GM21447 (cell line): Measurements from ENCODE around the gene ARL14.

Experiments
- ATAC-seq: cut with Tn5 transposase; IDR thresholded peaks from one replicate; pipeline ENCODE4 v1.9.1; 2021; ENCODE audit not compliant: unreplicated experiment

The ARL14 gene

DNA sequence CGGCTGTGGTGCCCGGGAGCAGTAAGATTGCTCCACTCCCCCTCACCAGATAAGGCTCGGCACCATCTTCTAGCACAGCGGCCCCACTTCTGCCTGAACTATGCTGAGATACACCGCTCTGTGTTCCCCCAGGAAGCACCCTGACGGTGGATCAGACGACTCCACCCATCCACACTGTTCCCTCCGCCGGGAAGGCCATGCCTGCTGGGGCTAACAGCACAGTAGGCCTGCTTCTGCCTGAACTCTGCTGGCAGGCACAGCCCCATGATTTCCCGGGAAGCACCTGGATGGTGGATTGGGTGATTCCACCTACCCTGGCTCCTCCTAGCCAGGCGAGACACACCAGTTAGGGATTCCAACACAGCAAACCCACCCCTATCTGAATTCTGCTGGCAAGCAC, 42.8 kb downstream of the ARL14 start:
- no peak for ATAC-seq

DNA sequence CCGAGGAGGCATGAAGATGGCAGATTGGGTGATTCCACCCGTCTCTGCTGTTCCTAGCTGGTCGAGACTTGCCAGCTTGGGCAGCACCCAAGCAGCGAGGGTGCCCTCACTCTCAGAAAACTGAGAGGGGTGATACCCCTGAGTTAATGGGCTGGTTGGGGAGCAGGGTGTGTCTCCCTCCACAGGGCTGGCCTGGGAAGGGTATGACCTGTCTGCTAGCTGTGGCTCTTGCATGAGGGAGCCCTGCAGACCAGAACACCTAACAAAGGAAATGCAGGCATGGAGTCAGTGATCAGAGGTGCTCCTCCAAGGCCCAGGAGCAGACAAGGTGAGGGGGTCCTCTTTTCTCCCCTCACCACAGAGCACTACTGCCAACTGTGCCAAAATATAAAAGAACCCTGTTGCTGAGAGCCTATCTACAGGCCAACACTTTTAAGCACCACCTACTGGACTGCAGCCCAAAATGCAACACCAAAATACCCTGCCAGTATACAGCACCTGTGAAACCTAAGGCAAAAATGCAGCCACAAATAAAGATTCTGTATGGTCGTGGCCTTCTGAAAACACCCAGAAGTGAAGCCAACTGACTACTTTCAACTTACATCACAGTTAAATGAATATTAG, 43.3 kb downstream of the ARL14 start:
- ATAC-seq, result no peak

DNA sequence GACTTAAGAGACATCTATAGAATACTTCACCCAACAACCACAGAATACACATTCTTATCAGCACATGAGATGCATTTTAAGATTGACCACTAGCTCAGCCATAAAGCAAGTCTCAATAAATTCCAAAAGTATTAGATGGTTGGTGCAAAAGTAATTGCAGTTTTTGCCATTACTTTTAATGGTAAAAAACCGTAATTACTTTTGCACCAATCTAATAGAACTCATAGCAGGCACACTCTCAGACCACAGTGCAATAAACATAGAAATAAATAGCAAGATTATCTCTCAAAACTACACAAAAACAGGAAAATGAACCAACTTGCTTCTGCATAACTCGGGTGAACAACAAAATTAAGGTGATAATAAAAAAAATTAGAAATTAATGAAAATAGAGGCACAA, 45.4 kb downstream of the ARL14 start:
- ATAC-seq, result no peak

DNA sequence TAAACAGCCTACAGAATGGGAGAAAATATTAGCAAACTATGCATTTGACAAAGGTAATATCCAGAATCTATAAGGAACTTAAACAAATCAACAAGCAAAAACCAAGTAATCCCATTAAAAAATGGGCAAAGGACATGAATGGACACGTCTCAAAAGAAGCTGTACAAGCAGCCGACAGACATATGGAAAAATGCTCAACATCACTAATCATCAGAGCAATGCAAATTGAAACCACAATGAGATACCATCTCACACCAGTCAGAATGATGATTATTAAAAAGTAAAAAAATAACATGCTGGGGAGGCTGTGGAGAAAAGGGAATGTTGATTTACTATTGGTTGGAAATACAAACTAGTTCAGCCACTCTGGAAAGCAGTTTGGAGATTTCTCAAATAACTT, 48.4 kb downstream of the ARL14 start:
- ATAC-seq, result no peak
